ENCODE measurements around the gene KDM3B. TPM values are rescaled to one million over a fixed set of nuclear protein-coding genes. Genes with fewer than 3 reads are reported as not detected.

KDM3B gene
- polyA plus RNA-seq, 2 of the 4 experiments (the other 2 are of a cell fraction): 38.1 to 52.5 TPM

Small RNA genes within 50 kb of the gene (small RNA-seq; reads per million reads assigned to genes)
- gene AC113403.1: 0 reads per million in 6 experiments

Other genes with a start within 250 kb of the KDM3B start
- not detected in 2 replicates for gene NME5, start 213.3 kb upstream of the KDM3B start, polyA plus RNA-seq (2011; rRNA removed)
- not detected in 3 replicates for gene NME5, start 213.3 kb upstream of the KDM3B start, polyA plus RNA-seq (2017; fragmentation: RNase III; extraction: RNeasy Plus Mini Kit Qiagen cat#74134 plus additional on column Dnase treatment)
- gene BRD8, start 174.1 kb upstream of the KDM3B start, polyA plus RNA-seq (2011; rRNA removed): 82.3 and 85.8 TPM in 2 replicates
- 65.7 to 75.6 TPM (median 65.7 TPM) in 3 replicates for gene BRD8, start 174.1 kb upstream of the KDM3B start, polyA plus RNA-seq (2017; fragmentation: RNase III; extraction: RNeasy Plus Mini Kit Qiagen cat#74134 plus additional on column Dnase treatment)
- gene KIF20A, start 173.6 kb upstream of the KDM3B start, polyA plus RNA-seq (2011; rRNA removed): 37.4 and 42.2 TPM in 2 replicates
- gene KIF20A, start 173.6 kb upstream of the KDM3B start, polyA plus RNA-seq (2017; fragmentation: RNase III; extraction: RNeasy Plus Mini Kit Qiagen cat#74134 plus additional on column Dnase treatment): 45.0 to 51.4 TPM (median 49.1 TPM) in 3 replicates
- 61.7 and 70.3 TPM in 2 replicates for gene CDC23, start 139.4 kb upstream of the KDM3B start, polyA plus RNA-seq (2011; rRNA removed)
- gene CDC23, start 139.4 kb upstream of the KDM3B start, polyA plus RNA-seq (2017; fragmentation: RNase III; extraction: RNeasy Plus Mini Kit Qiagen cat#74134 plus additional on column Dnase treatment): 35.5 to 37.5 TPM (median 37.1 TPM) in 3 replicates
- gene GFRA3, start 78.1 kb upstream of the KDM3B start, polyA plus RNA-seq (2011; rRNA removed): 0.08 and 0.09 TPM in 2 replicates
- 0.04 to 0.07 TPM in 2 of 3 replicates, not detected in the other for gene GFRA3, start 78.1 kb upstream of the KDM3B start, polyA plus RNA-seq (2017; fragmentation: RNase III; extraction: RNeasy Plus Mini Kit Qiagen cat#74134 plus additional on column Dnase treatment)
- 19.3 and 20.5 TPM in 2 replicates for gene CDC25C, start 20.9 kb upstream of the KDM3B start, polyA plus RNA-seq (2011; rRNA removed)
- 11.2 to 12.7 TPM (median 12.6 TPM) in 3 replicates for gene CDC25C, start 20.9 kb upstream of the KDM3B start, polyA plus RNA-seq (2017; fragmentation: RNase III; extraction: RNeasy Plus Mini Kit Qiagen cat#74134 plus additional on column Dnase treatment)
- 24.5 and 24.9 TPM in 2 replicates for gene FAM53C, start 14.4 kb upstream of the KDM3B start, polyA plus RNA-seq (2011; rRNA removed)
- 21.9 to 25.7 TPM (median 24.7 TPM) in 3 replicates for gene FAM53C, start 14.4 kb upstream of the KDM3B start, polyA plus RNA-seq (2017; fragmentation: RNase III; extraction: RNeasy Plus Mini Kit Qiagen cat#74134 plus additional on column Dnase treatment)
- 4.6 and 9.3 TPM in 2 replicates for gene REEP2, start 86.4 kb downstream of the KDM3B start, polyA plus RNA-seq (2011; rRNA removed)
- 5.0 to 6.1 TPM (median 5.1 TPM) in 3 replicates for gene REEP2, start 86.4 kb downstream of the KDM3B start, polyA plus RNA-seq (2017; fragmentation: RNase III; extraction: RNeasy Plus Mini Kit Qiagen cat#74134 plus additional on column Dnase treatment)
- 49.3 and 63.5 TPM in 2 replicates for gene EGR1, start 112.8 kb downstream of the KDM3B start, polyA plus RNA-seq (2011; rRNA removed)
- gene EGR1, start 112.8 kb downstream of the KDM3B start, polyA plus RNA-seq (2017; fragmentation: RNase III; extraction: RNeasy Plus Mini Kit Qiagen cat#74134 plus additional on column Dnase treatment): 0.45 to 0.59 TPM (median 0.49 TPM) in 3 replicates
- 140 and 161 TPM in 2 replicates for gene ETF1, start 190.6 kb downstream of the KDM3B start, polyA plus RNA-seq (2011; rRNA removed)
- gene ETF1, start 190.6 kb downstream of the KDM3B start, polyA plus RNA-seq (2017; fragmentation: RNase III; extraction: RNeasy Plus Mini Kit Qiagen cat#74134 plus additional on column Dnase treatment): 118 to 131 TPM (median 119 TPM) in 3 replicates
- gene HSPA9, start 222.7 kb downstream of the KDM3B start, polyA plus RNA-seq (2011; rRNA removed): 544 and 615 TPM in 2 replicates
- gene HSPA9, start 222.7 kb downstream of the KDM3B start, polyA plus RNA-seq (2017; fragmentation: RNase III; extraction: RNeasy Plus Mini Kit Qiagen cat#74134 plus additional on column Dnase treatment): 398 to 456 TPM (median 417 TPM) in 3 replicates